WTC11 (cell line): ENCODE data around the gene IQCK. TPM values are rescaled to one million over a fixed set of nuclear protein-coding genes. Genes with fewer than 3 reads are reported as not detected.

Experiments used
- ATAC-seq: fragments of 200-7000 bp; cut with Tn5 transposase; 2 replicates; pipeline ENCODE4 v1.10.0; 2021; ENCODE audit warnings: mild to moderate bottlenecking, moderate library complexity
- CTCF ChIA-PET: fragments of 300-600 bp; sonication (Branson Sonifier 250); formaldehyde crosslinking; loops from one replicate; lab custom pipeline; 2021; ENCODE audit warnings: antibody characterized with exemption; lab: Charles Lee
- POLR2A ChIA-PET: fragments of 350-600 bp; sonication (Branson Sonifier 250); formaldehyde crosslinking; loops from one replicate; lab custom pipeline; 2021; ENCODE audit warnings: antibody characterized with exemption; lab: Charles Lee
- DNase-seq: peaks from one replicate; pipeline ENCODE4 v3.0.0; 2021; ENCODE audit warnings: low spot score
- H3K27ac Mint-ChIP-seq: 2 replicates; pipeline ENCODE4 v1.8.0; 2021; ENCODE audit warnings: mixed read lengths
- H3K27me3 Mint-ChIP-seq: 2 replicates; pipeline ENCODE4 v1.8.0; 2021; ENCODE audit warnings: low read depth, mild to moderate bottlenecking, moderate library complexity, mixed read lengths
- H3K36me3 Mint-ChIP-seq: 2 replicates; pipeline ENCODE4 v1.8.0; 2021; ENCODE audit warnings: mixed read lengths
- H3K4me1 Mint-ChIP-seq: 2 replicates; pipeline ENCODE4 v1.8.0; 2022; ENCODE audit warnings: mixed read lengths
- H3K4me3 Mint-ChIP-seq: 2 replicates; pipeline ENCODE4 v1.8.0; 2021; ENCODE audit warnings: mild to moderate bottlenecking, moderate library complexity, mixed read lengths
- H3K9me3 Mint-ChIP-seq: 2 replicates; pipeline ENCODE4 v1.8.0; 2021; ENCODE audit warnings: mixed read lengths
- ATF1 ChIP-seq: sonication (generic); formaldehyde crosslinking; IDR thresholded peaks from 2 replicates; pipeline ENCODE4 v1.8.1; 2023; ENCODE audit warnings: mild to moderate bottlenecking, moderate library complexity, missing genetic modification reagents
- ATF2 ChIP-seq: sonication (generic); formaldehyde crosslinking; IDR thresholded peaks from 2 replicates; pipeline ENCODE4 v1.8.1; 2022; ENCODE audit warnings: low read depth, missing genetic modification reagents, borderline replicate concordance
- CREB1 ChIP-seq: sonication (generic); formaldehyde crosslinking; IDR thresholded peaks from 2 replicates; pipeline ENCODE4 v1.8.0; 2023; ENCODE audit warnings: mild to moderate bottlenecking, missing genetic modification reagents
- E2F1 ChIP-seq: sonication (generic); formaldehyde crosslinking; IDR thresholded peaks from 2 replicates; pipeline ENCODE4 v1.8.0; 2022; ENCODE audit warnings: mild to moderate bottlenecking, missing genetic modification reagents
- E2F4 ChIP-seq: sonication (generic); formaldehyde crosslinking; IDR thresholded peaks from 2 replicates; pipeline ENCODE4 v1.8.1; 2022; ENCODE audit warnings: low read depth, mild to moderate bottlenecking, moderate library complexity, missing genetic modification reagents, borderline replicate concordance
- EMX1 ChIP-seq: fragments of 250-450 bp; sonication (Bioruptor Pico); IDR thresholded peaks from 2 replicates; pipeline ENCODE4 v1.8.0; 2021; ENCODE audit warnings: mild to moderate bottlenecking
- FOXK1 ChIP-seq: sonication (generic); formaldehyde crosslinking; IDR thresholded peaks from 2 replicates; pipeline ENCODE4 v1.8.0; 2022; ENCODE audit warnings: mild to moderate bottlenecking, moderate library complexity, missing genetic modification reagents
- GTF2I ChIP-seq: fragments of 250-450 bp; sonication (Bioruptor Pico); conservative IDR thresholded peaks from 2 replicates; pipeline ENCODE4 v1.4.0; 2021; ENCODE audit warnings: mild to moderate bottlenecking
- HMGA2 ChIP-seq: fragments of 250-450 bp; sonication (Bioruptor Pico); IDR thresholded peaks from 2 replicates; pipeline ENCODE4 v1.4.0; 2021; ENCODE audit warnings: mild to moderate bottlenecking, moderate library complexity
- JUN ChIP-seq: sonication (generic); formaldehyde crosslinking; IDR thresholded peaks from 2 replicates; pipeline ENCODE4 v1.8.0; 2023; ENCODE audit warnings: mild to moderate bottlenecking, missing genetic modification reagents
- MXD4 ChIP-seq: fragments of 250-450 bp; sonication (Bioruptor Pico); IDR thresholded peaks from 2 replicates; pipeline ENCODE4 v1.8.0; 2021; ENCODE audit warnings: mild to moderate bottlenecking, moderate library complexity, borderline replicate concordance
- NFYB ChIP-seq: sonication (generic); formaldehyde crosslinking; conservative IDR thresholded peaks from 2 replicates; pipeline ENCODE4 v1.8.0; 2022; ENCODE audit warnings: low read depth, missing genetic modification reagents
- NR3C1 ChIP-seq: sonication (generic); formaldehyde crosslinking; conservative IDR thresholded peaks from 2 replicates; pipeline ENCODE4 v1.8.1; 2023; ENCODE audit warnings: low read depth, mild to moderate bottlenecking, missing genetic modification reagents
- TEAD1 ChIP-seq: sonication (generic); formaldehyde crosslinking; IDR thresholded peaks from 2 replicates; pipeline ENCODE4 v1.8.0; 2022; ENCODE audit warnings: mild to moderate bottlenecking, missing genetic modification reagents
- TEAD4 ChIP-seq: sonication (generic); formaldehyde crosslinking; IDR thresholded peaks from 2 replicates; pipeline ENCODE4 v1.8.0; 2022; ENCODE audit warnings: mild to moderate bottlenecking, missing genetic modification reagents
- USF1 ChIP-seq: sonication (generic); formaldehyde crosslinking; IDR thresholded peaks from 2 replicates; pipeline ENCODE4 v1.8.0; 2022; ENCODE audit warnings: mild to moderate bottlenecking, missing genetic modification reagents
- ZBTB43 ChIP-seq: sonication (generic); formaldehyde crosslinking; IDR thresholded peaks from 2 replicates; pipeline ENCODE4 v1.8.1; 2023; ENCODE audit warnings: mild to moderate bottlenecking, missing genetic modification reagents
- ZNF232 ChIP-seq: sonication (generic); formaldehyde crosslinking; IDR thresholded peaks from 2 replicates; pipeline ENCODE4 v1.8.0; 2022; ENCODE audit warnings: mild to moderate bottlenecking, missing genetic modification reagents
- ZNF281 ChIP-seq: sonication (generic); formaldehyde crosslinking; IDR thresholded peaks from 2 replicates; pipeline ENCODE4 v1.8.0; 2023; ENCODE audit warnings: mild to moderate bottlenecking, missing genetic modification reagents
- ZNF317 ChIP-seq: sonication (generic); formaldehyde crosslinking; IDR thresholded peaks from 2 replicates; pipeline ENCODE4 v1.8.1; 2023; ENCODE audit warnings: low read depth, mild to moderate bottlenecking, moderate library complexity, missing genetic modification reagents, borderline replicate concordance
- ZNF423 ChIP-seq: fragments of 250-450 bp; sonication (Bioruptor Pico); IDR thresholded peaks from 2 replicates; pipeline ENCODE4 v2.1.2; 2022; ENCODE audit warnings: mild to moderate bottlenecking, moderate library complexity
- total RNA-seq: library from RNA; stranded (reverse); gene quantifications from 3 replicates; pipeline ENCODE4 v1.2.3, GENCODE V29; 2021

The IQCK gene
- total RNA-seq, 1 experiment from 2014 or later, result 5.8 TPM

- no peak for TF ChIP-seq CREB1 (CRISPR knock-in tag)
- TF ChIP-seq ZNF423 (CRISPR knock-in tag), result no peak
- TF ChIP-seq ATF1 (CRISPR knock-in tag), result no peak
- TF ChIP-seq TEAD1, result no peak
- TF ChIP-seq JUN (CRISPR knock-in tag), result no peak
- TF ChIP-seq ZBTB43 (CRISPR knock-in tag), result no peak
- TF ChIP-seq MXD4 (CRISPR knock-in tag), result no peak
Measured at GRCh38 chr16:19688396-19689024, 29.6 kb upstream of the IQCK start (continued).

- CTCF ChIA-PET, result interaction anchor here (1.3 to 3.0 kb wide), 2 partner anchors 8 to 10 kb away, joined by 4 to 17 read pairs; no protein-coding TSS in a partner anchor
- ATAC-seq (no peak), DNase-seq (no peak)
- Mint-ChIP-seq H3K4me3 (no peak overlapping the region), H3K9me3 (peaks cover 6% of the 10 kb centered on the region)
- no peak for TF ChIP-seq FOXK1 (CRISPR knock-in tag)
- no peak for TF ChIP-seq E2F4 (CRISPR knock-in tag)
- TF ChIP-seq TEAD4 (CRISPR knock-in tag), result no peak
- no peak for TF ChIP-seq E2F1
- no peak for TF ChIP-seq ATF2 (CRISPR knock-in tag)
- TF ChIP-seq GTF2I, result no peak
- TF ChIP-seq NR3C1 (CRISPR knock-in tag), result no peak
- TF ChIP-seq ZNF317 (CRISPR knock-in tag), result no peak
- TF ChIP-seq ZNF281, result no peak
- no peak for TF ChIP-seq ZNF232
- no peak for TF ChIP-seq HMGA2 (CRISPR knock-in tag)
- no peak for TF ChIP-seq USF1 (CRISPR knock-in tag)
- TF ChIP-seq NFYB, result no peak
- no peak for TF ChIP-seq EMX1 (CRISPR knock-in tag)
- TF ChIP-seq, all 79 proteins: peak for 0
- Mint-ChIP-seq H3K27me3 (no peaks in the 10 kb centered on the region), H3K36me3 (peaks cover 51% of the 10 kb centered on the region), H3K27ac (no peak overlapping the region), H3K4me1 (peaks cover 2% of the 10 kb centered on the region; the same call in 1 of the 2 replicates)
- POLR2A ChIA-PET, result no interaction called here
Measured at GRCh38 chr16:19689342-19689741, 28.7 kb upstream of the IQCK start.
